DMS153 (cell line): Measurements from ENCODE around the gene ADRM1.

Experiments used
- DNase-seq: peaks from one replicate; lab custom pipeline; 2025; lab: John Stamatoyannopoulos, UW

ADRM1 gene

GRCh38 chr20:62310757-62311121 lies 7.9 kb downstream of the ADRM1 start:
- no peak for DNase-seq

GRCh38 chr20:62311150-62311549 lies 8.4 kb downstream of the ADRM1 start:
- DNase-seq, result no peak

- DNase-seq, result no peak
Observed at GRCh38 chr20:62311832-62312661, 9.2 kb downstream of the ADRM1 start.

GRCh38 chr20:62312662-62312977 lies 9.8 kb downstream of the ADRM1 start:
- DNase-seq, result no peak

- no peak for DNase-seq
Observed at GRCh38 chr20:62313021-62313420, 10.2 kb downstream of the ADRM1 start.

- DNase-seq, result no peak
Observed at GRCh38 chr20:62313460-62314338, 10.9 kb downstream of the ADRM1 start.

GRCh38 chr20:62314339-62314638 lies 11.5 kb downstream of the ADRM1 start:
- DNase-seq, result no peak

- DNase-seq, result no peak
Observed at GRCh38 chr20:62314711-62315302, 12.0 kb downstream of the ADRM1 start.

GRCh38 chr20:62315773-62316172 lies 13.0 kb downstream of the ADRM1 start:
- DNase-seq, result no peak

GRCh38 chr20:62316331-62317166 lies 13.8 kb downstream of the ADRM1 start:
- no peak for DNase-seq

- no peak for DNase-seq
Observed at GRCh38 chr20:62317167-62317655, 14.4 kb downstream of the ADRM1 start.

- no peak for DNase-seq
Observed at GRCh38 chr20:62318400-62319345, 15.9 kb downstream of the ADRM1 start.

GRCh38 chr20:62319346-62319909 lies 16.6 kb downstream of the ADRM1 start:
- DNase-seq, result no peak

- no peak for DNase-seq
Observed at GRCh38 chr20:62320581-62321354, 18.0 kb downstream of the ADRM1 start.

- no peak for DNase-seq
Observed at GRCh38 chr20:62321521-62321948, 18.7 kb downstream of the ADRM1 start.

GRCh38 chr20:62321975-62322374 lies 19.2 kb downstream of the ADRM1 start:
- no peak for DNase-seq

GRCh38 chr20:62322492-62323041 lies 19.8 kb downstream of the ADRM1 start:
- no peak for DNase-seq

- no peak for DNase-seq
Observed at GRCh38 chr20:62323146-62323979, 20.6 kb downstream of the ADRM1 start.
